HuH-7.5 (cell line): Measurements from ENCODE around the gene ARAP1.
A peak's percentile ranks its signal among the peaks of the same experiment; 100 is the strongest.

ENCODE experiments used
- DNase-seq: peaks from one replicate; pipeline ENCODE4 v3.0.0; 2011; ENCODE audit warnings: low spot score

The ARAP1 gene

GRCh38 chr11:72779495-72780128 is 27.4 kb upstream of the ARAP1 start:
- no peak for DNase-seq

- peak; percentile 79 for DNase-seq
These were observed 26.6 kb upstream of the ARAP1 start for GRCh38 chr11:72778535-72779494.

GRCh38 chr11:72777755-72778278 is 25.6 kb upstream of the ARAP1 start:
- DNase-seq = peak; percentile 66

GRCh38 chr11:72776844-72777754 is 24.9 kb upstream of the ARAP1 start:
- no peak for DNase-seq

GRCh38 chr11:72776117-72776843 is 24.1 kb upstream of the ARAP1 start:
- DNase-seq = no peak

GRCh38 chr11:72775288-72776110 is 23.3 kb upstream of the ARAP1 start:
- DNase-seq = no peak

GRCh38 chr11:72774499-72774898 is 22.3 kb upstream of the ARAP1 start:
- DNase-seq = no peak

GRCh38 chr11:72773696-72774095 is 21.5 kb upstream of the ARAP1 start:
- no peak for DNase-seq

GRCh38 chr11:72773291-72773690 is 21.1 kb upstream of the ARAP1 start:
- no peak for DNase-seq

- no peak for DNase-seq
These were observed 19.9 kb upstream of the ARAP1 start for GRCh38 chr11:72772059-72772458.

GRCh38 chr11:72771507-72771906 is 19.3 kb upstream of the ARAP1 start:
- no peak for DNase-seq

GRCh38 chr11:72770799-72771198 is 18.6 kb upstream of the ARAP1 start:
- DNase-seq = no peak

- DNase-seq = no peak
These were observed 17.5 kb upstream of the ARAP1 start for GRCh38 chr11:72769680-72770079.

GRCh38 chr11:72768581-72768980 is 16.4 kb upstream of the ARAP1 start:
- DNase-seq = no peak

- no peak for DNase-seq
These were observed 15.2 kb upstream of the ARAP1 start for GRCh38 chr11:72767203-72768062.

GRCh38 chr11:72766152-72766902 is 14.1 kb upstream of the ARAP1 start:
- DNase-seq = no peak

- DNase-seq = no peak
These were observed 12.3 kb upstream of the ARAP1 start for GRCh38 chr11:72764503-72764902.

GRCh38 chr11:72763823-72764222 is 11.6 kb upstream of the ARAP1 start:
- no peak for DNase-seq
